CD4-positive, alpha-beta T cell treated with Interleukin-17A for 4 hours (primary cell): ENCODE measurements around the gene TMEM131.

Experiments used
- DNase-seq: peaks from one replicate; pipeline ENCODE4 v3.0.0-alpha.2; 2020; ENCODE audit warnings: mixed read lengths

Gene TMEM131

GRCh38 chr2:98020992-98021713 lies 25.4 kb upstream of the TMEM131 start:
- DNase-seq = no peak

- DNase-seq = no peak
Observed at GRCh38 chr2:98020516-98020915, 24.8 kb upstream of the TMEM131 start.

GRCh38 chr2:98016908-98017670 lies 21.3 kb upstream of the TMEM131 start:
- DNase-seq = no peak

- no peak for DNase-seq
Observed at GRCh38 chr2:98015671-98016070, 19.9 kb upstream of the TMEM131 start.

GRCh38 chr2:98014379-98014778 lies 18.6 kb upstream of the TMEM131 start:
- DNase-seq = no peak

GRCh38 chr2:98013407-98014042 lies 17.8 kb upstream of the TMEM131 start:
- no peak for DNase-seq

GRCh38 chr2:98012561-98012991 lies 16.8 kb upstream of the TMEM131 start:
- no peak for DNase-seq

GRCh38 chr2:98009887-98010760 lies 14.4 kb upstream of the TMEM131 start:
- no peak for DNase-seq

GRCh38 chr2:98008415-98008814 lies 12.7 kb upstream of the TMEM131 start:
- no peak for DNase-seq

GRCh38 chr2:98006378-98006777 lies 10.6 kb upstream of the TMEM131 start:
- no peak for DNase-seq

GRCh38 chr2:98004613-98005012 lies 8.9 kb upstream of the TMEM131 start:
- DNase-seq = no peak

GRCh38 chr2:98004047-98004446 lies 8.3 kb upstream of the TMEM131 start:
- no peak for DNase-seq

- DNase-seq = no peak
Observed at GRCh38 chr2:97999536-97999935, 3.8 kb upstream of the TMEM131 start.

GRCh38 chr2:97998431-97999005 lies 2.8 kb upstream of the TMEM131 start:
- DNase-seq = no peak

- DNase-seq = no peak
Observed at GRCh38 chr2:97997784-97998392, 2.1 kb upstream of the TMEM131 start.

- DNase-seq = peak; percentile 3
Observed at GRCh38 chr2:97996679-97997078, 931 bp upstream of the TMEM131 start.

- peak; percentile 52 for DNase-seq
Observed at GRCh38 chr2:97995026-97995733, 568 bp downstream of the TMEM131 start.

- no peak for DNase-seq
Observed at GRCh38 chr2:97994476-97994875, 1.3 kb downstream of the TMEM131 start.

- no peak for DNase-seq
Observed at GRCh38 chr2:97993926-97994325, 1.8 kb downstream of the TMEM131 start.

GRCh38 chr2:97992836-97993825 lies 2.6 kb downstream of the TMEM131 start:
- no peak for DNase-seq
